Type B pancreatic cell (in vitro differentiated cells): ENCODE results near the gene NPHP1. TPM values are rescaled to one million over a fixed set of nuclear protein-coding genes. Genes with fewer than 3 reads are reported as not detected.
"Not testable (repeated sequence)": the region's sequence is repeated elsewhere in the genome, so short reads cannot be mapped to it uniquely, and the experiment has no call there.

ENCODE experiments used
- DNase-seq: peaks from one replicate; pipeline ENCODE4 v3.0.0; 2021; ENCODE audit warnings: mixed read lengths; ENCODE audit not compliant: unreplicated experiment; ENCODE audit errors: extremely low spot score
- H3K27ac Mint-ChIP-seq: 2 replicates; pipeline ENCODE4 v1.8.0; 2021; ENCODE audit warnings: mild to moderate bottlenecking, mixed read lengths
- H3K27me3 Mint-ChIP-seq: 2 replicates; pipeline ENCODE4 v1.8.0; 2021; ENCODE audit warnings: mixed read lengths
- H3K36me3 Mint-ChIP-seq: 2 replicates; pipeline ENCODE4 v1.8.0; 2021; ENCODE audit warnings: mixed read lengths
- H3K4me1 Mint-ChIP-seq: one replicate; pipeline ENCODE4 v1.8.0; 2021; ENCODE audit warnings: mixed read lengths; ENCODE audit not compliant: unreplicated experiment
- H3K4me3 Mint-ChIP-seq: 2 replicates; pipeline ENCODE4 v1.8.0; 2021; ENCODE audit warnings: mild to moderate bottlenecking, mixed read lengths
- H3K9me3 Mint-ChIP-seq: 2 replicates; pipeline ENCODE4 v1.8.0; 2021; ENCODE audit warnings: mixed read lengths
- total RNA-seq: library from RNA; stranded (reverse); gene quantifications from 2 replicates; pipeline ENCODE4 v1.2.1, GENCODE V29; 2021; ENCODE audit warnings: low replicate concordance
- TF ChIP-seq, protein P1 (sequence below): fragments of 200-600 bp; sonication (generic); conservative IDR thresholded peaks from 2 replicates; pipeline ENCODE4 v1.5.0; 2021; ENCODE audit warnings: antibody characterized with exemption, mild to moderate bottlenecking

Gene NPHP1
- total RNA-seq, 1 donor from 2014 or later = 8.2 TPM

DNA sequence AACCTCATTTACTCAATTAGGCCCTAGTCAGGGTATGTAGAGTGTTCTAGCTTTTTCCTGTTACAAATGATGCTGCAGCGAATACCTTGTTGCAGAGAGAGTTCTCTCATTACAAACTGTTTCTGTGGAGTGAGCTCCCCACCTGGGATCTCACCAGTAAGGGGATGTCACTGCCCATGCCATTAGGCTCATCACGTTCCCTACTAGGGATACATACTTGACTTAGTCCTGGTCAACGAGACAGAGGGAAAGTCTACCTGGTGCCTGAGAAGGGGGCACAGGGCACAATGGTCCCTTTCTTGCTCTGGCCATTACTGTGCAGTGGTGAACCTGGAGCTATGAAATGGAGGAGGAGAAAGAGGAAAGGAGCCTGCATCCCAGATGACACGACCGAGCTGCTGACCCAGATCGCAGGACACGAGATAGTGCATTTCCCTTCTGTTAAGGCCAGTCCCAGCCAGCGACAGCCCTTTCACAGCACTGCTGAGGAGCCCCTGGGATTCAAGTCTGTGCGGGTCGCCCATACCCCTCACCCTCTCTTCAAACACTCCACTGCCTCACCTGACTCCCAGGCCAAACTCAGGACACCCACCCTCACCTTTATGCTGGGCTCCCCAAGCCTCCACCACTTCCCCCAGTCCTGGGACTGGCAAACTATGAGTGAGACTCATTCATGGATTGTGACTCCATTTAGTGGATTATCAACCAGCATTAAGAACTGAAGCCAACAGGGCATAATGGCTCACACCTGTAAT, 105.2 kb downstream of the NPHP1 start:
- H3K36me3 Mint-ChIP-seq = peaks cover 6% of the 10 kb centered on the region
- peak; percentile 2 for DNase-seq
- peaks cover 27% of the 10 kb centered on the region for H3K4me1 Mint-ChIP-seq
- H3K27me3 Mint-ChIP-seq = peaks cover 3% of the 10 kb centered on the region
- peak overlapping the region; percentile 22 for H3K4me3 Mint-ChIP-seq
- peaks cover 6% of the 10 kb centered on the region for H3K9me3 Mint-ChIP-seq
- TF ChIP-seq, protein P1, sequence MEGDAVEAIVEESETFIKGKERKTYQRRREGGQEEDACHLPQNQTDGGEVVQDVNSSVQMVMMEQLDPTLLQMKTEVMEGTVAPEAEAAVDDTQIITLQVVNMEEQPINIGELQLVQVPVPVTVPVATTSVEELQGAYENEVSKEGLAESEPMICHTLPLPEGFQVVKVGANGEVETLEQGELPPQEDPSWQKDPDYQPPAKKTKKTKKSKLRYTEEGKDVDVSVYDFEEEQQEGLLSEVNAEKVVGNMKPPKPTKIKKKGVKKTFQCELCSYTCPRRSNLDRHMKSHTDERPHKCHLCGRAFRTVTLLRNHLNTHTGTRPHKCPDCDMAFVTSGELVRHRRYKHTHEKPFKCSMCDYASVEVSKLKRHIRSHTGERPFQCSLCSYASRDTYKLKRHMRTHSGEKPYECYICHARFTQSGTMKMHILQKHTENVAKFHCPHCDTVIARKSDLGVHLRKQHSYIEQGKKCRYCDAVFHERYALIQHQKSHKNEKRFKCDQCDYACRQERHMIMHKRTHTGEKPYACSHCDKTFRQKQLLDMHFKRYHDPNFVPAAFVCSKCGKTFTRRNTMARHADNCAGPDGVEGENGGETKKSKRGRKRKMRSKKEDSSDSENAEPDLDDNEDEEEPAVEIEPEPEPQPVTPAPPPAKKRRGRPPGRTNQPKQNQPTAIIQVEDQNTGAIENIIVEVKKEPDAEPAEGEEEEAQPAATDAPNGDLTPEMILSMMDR = no peak
- peak overlapping the region; percentile 63 for H3K27ac Mint-ChIP-seq

DNA sequence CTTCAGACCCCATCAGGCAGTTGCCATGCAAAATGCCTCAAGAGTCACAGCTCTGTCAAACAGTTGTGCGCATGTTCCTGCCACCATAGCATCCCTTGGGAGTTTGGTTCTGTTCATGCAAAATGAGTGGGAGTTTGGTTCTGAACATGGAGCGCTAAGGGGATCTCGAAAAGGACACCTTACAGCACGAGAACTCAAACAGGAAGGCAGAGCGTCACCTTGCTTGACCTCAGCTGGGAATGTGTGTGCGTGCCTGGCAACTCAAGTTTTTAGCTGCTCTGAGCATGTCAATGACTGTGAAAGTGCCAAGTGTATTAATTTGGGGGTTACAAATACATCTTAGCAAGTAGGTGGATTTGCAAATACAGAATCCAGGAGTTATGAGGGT, 105.8 kb downstream of the NPHP1 start:
- TF ChIP-seq, protein P1 = no peak
- Mint-ChIP-seq H3K9me3 (no peaks in the 10 kb centered on the region), H3K36me3 (no peaks in the 10 kb centered on the region), H3K4me3 (peak overlapping the region; percentile 22), H3K27me3 (peaks cover 3% of the 10 kb centered on the region), H3K4me1 (peaks cover 21% of the 10 kb centered on the region), H3K27ac (peak overlapping the region; percentile 63)
- no peak for DNase-seq

DNA sequence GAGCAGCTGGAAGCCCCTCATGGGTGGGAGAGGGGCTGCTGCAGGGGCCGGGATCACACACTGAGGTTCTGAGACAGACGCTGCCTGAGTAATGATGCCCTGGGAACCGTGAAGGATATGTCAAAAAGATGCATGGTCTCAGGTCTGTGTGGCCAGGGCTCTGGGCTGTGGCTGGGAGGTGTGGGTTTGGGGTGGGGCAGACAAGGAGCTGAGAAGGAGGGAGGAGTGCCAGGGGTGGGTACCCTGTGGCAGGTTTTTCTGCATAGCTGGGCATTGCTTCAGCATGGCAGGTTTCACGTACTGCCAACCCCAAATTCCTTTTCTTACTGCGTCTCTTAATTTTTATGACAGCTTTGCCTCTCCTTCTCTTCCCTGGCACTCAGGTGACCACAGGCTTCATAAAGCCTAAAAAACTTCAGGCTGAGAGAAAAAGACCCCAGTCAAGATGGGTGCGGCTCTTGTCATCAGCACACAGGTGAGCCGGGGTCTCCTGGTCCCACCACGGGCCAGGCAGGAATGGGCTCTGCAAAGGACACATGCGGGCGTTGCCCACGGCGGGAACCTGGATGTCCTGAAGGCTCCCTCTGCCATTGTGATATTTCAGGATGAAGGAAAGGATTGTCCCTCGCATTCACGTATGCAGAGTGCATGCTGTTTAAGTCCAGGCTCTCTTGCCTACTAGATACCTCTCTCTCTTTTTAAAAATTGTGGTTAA, 107.2 kb downstream of the NPHP1 start:
- H3K27me3 Mint-ChIP-seq = peaks cover 3% of the 10 kb centered on the region
- no peaks in the 10 kb centered on the region for H3K36me3 Mint-ChIP-seq

GRCh38 chr2:110095994-110096633, 108.7 kb downstream of the NPHP1 start:
- DNase-seq = no peak
- Mint-ChIP-seq H3K4me1 (peaks cover 7% of the 10 kb centered on the region), H3K36me3 (no peaks in the 10 kb centered on the region), H3K27ac (peak overlapping the region; percentile 41), H3K9me3 (no peaks in the 10 kb centered on the region), H3K4me3 (peak overlapping the region; percentile 67), H3K27me3 (peaks cover 3% of the 10 kb centered on the region)
- TF ChIP-seq, protein P1 = no peak

More for the DNA sequence above, 107.2 kb downstream of the NPHP1 start:
- DNase-seq = peak; percentile 66
- H3K4me1 Mint-ChIP-seq = peaks cover 20% of the 10 kb centered on the region
- no peaks in the 10 kb centered on the region for H3K9me3 Mint-ChIP-seq
- H3K27ac Mint-ChIP-seq = peak overlapping the region; percentile 95
- TF ChIP-seq, protein P1 = no peak
- H3K4me3 Mint-ChIP-seq = peak overlapping the region; percentile 57

DNA sequence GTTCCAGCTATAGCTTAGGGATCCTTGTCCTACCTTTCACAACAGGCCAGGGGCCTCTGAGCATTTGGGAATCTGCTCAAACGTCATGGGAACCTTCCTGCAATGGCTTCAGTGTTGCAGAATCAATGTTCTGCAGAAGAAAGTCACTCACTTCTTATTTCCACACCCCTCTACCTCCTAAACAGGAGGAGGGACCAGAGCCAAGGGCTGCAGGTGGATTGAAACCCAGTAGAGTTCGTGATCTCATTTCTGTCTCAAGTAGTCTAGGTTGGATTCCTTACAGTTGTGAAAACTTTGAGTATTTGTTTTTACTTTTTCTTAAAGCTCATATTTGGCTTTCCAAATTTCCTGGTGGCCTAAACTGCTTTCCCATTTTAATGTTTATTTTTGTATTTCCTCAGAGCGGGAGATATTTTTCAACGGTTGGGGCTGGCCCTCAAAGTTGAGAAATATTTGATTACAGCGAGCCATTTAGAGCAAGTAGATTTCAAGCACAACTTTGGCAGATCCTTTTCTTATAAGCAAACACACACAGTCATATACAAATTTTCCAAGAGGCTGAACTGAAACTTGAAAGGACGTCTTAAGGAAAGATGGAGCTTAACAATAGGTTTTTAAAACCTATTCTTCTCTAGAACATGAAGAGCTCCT, 109.8 kb downstream of the NPHP1 start:
- H3K4me1 Mint-ChIP-seq, H3K4me3 Mint-ChIP-seq, H3K27ac Mint-ChIP-seq, H3K36me3 Mint-ChIP-seq, H3K27me3 Mint-ChIP-seq, DNase-seq, H3K9me3 Mint-ChIP-seq: not testable (repeated sequence)

DNA sequence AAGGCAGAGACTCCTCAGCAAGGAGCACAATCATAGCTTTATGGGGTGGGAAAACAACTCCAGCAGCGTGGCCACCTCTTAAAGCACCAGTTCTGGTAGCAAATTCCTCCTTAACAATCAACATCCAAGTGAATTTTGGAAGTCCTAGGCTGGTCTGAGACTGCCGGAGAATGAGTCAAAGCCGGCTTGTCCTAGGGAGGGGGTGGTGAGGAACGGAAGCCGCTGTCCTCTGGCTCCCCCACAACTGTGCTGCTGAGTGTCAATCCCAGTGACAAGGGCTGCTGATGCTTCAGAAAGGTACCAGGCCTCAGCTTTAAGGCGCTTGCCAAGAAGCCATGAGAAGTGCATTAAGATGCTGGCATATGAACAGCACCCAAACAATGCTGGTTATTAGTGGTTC, 110.9 kb downstream of the NPHP1 start:
- H3K27me3 Mint-ChIP-seq, H3K36me3 Mint-ChIP-seq, DNase-seq, H3K4me3 Mint-ChIP-seq, H3K4me1 Mint-ChIP-seq, H3K27ac Mint-ChIP-seq, H3K9me3 Mint-ChIP-seq: not testable (repeated sequence)

- not testable (repeated sequence) for H3K27me3 Mint-ChIP-seq, H3K4me3 Mint-ChIP-seq, H3K9me3 Mint-ChIP-seq
Observed at GRCh38 chr2:110090164-110090563, 114.6 kb downstream of the NPHP1 start.

DNA sequence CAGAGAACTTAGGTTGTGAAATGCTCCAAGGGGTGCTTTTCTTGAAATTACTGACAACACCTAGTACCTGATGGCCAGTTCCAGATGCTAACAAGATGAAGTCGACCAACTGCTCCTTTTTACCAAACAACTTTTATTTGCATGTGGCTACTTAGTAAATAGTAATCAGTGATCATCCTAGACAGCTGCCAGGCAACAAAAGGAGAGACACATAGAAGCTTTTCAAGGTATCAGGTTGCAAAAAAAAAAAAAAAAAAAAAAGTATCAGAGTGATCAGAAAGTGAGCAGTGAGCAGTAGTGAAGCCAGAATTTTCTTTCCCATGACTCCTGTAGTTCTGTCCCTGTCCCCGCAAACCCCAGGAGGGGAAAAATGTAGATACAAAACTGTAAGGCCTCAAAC, 121.1 kb downstream of the NPHP1 start:
- H3K27me3 Mint-ChIP-seq, H3K4me3 Mint-ChIP-seq, H3K36me3 Mint-ChIP-seq, H3K27ac Mint-ChIP-seq, DNase-seq, H3K9me3 Mint-ChIP-seq, H3K4me1 Mint-ChIP-seq: not testable (repeated sequence)

More at GRCh38 chr2:110090164-110090563, 114.6 kb downstream of the NPHP1 start:
- not testable (repeated sequence) for H3K4me1 Mint-ChIP-seq, DNase-seq, H3K36me3 Mint-ChIP-seq, H3K27ac Mint-ChIP-seq

DNA sequence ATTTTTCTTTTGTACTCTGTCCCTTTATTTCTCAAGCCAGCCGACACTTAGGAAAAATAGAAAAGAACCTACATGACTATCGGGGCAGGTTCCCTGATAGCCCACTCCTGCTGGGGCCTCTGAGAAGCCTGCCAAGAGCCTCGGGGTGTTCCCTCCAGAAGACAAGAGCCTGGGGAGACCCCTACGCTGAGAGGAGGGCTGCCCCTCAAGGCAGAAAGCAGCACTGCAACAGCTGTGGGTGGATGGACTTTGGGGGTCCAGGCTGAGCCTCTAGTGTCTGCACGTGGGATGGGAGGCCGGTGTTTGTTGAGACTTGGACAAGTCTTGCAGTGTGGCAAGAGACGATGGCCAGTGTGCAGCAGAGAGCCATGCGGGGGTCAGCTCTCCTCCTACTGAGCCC, 121.7 kb downstream of the NPHP1 start:
- DNase-seq, H3K4me3 Mint-ChIP-seq, H3K27ac Mint-ChIP-seq, H3K9me3 Mint-ChIP-seq, H3K36me3 Mint-ChIP-seq, H3K4me1 Mint-ChIP-seq, H3K27me3 Mint-ChIP-seq: not testable (repeated sequence)
